Activated CD8-positive, alpha-beta memory T cell treated with anti-CD3 and anti-CD28 coated beads for 48 hours (primary cell): ENCODE data around the gene RSPH4A.
A peak's percentile ranks its signal among the peaks of the same experiment; 100 is the strongest.
"Not testable (repeated sequence)": the region's sequence is repeated elsewhere in the genome, so short reads cannot be mapped to it uniquely, and the experiment has no call there.

Experiments used
- DNase-seq, 3 experiments: peaks; one replicate each; pipeline ENCODE4 v3.0.0-alpha.2; 2020; ENCODE audit warnings: low read depth in 2 of 3, low spot score in 2 of 3

The RSPH4A gene

DNA sequence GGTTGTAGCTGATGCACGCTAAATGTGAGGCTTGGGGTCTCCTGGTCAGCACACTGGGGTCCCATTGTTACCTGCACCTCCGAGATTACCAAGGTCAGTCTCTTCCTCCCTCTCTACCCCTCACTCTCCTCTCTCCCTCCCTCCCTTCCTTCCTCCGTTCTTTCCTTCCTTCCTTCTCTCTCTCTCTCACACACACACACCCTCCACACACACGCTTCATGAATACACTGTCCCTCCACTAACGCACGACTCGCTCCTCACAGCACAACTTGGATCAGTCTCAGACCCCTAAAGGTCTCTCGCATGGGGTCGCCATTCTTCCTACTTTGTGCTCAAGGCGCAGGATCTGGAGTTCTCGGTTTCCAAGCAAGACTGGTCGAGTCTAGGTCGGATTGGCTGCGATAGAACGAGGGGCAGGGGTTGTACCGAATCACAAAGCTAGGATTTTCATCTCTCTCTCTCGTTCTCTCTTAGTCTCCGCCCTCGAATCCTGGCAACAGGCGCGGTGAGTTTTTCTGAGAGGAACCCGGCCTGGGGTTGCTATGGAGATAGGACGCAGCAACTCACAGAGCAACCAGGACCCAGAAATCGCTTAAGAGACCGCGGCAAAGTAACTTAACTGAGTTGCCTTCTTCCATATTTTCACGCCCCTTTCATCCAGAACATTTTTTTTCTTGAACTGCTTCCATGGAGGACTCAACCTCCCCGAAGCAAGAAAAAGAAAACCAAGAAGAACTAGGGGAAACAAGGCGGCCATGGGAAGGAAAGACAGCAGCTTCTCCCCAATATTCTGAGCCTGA, at the start of gene RSPH4A:
Gene RSPH4A (plus strand): TSS at position 543 of the 800 bp plus-strand sequence. CDS start 145 bp downstream, at position 688.
- peak in 2 of 3 experiments; percentile 18 to 40 for DNase-seq

DNA sequence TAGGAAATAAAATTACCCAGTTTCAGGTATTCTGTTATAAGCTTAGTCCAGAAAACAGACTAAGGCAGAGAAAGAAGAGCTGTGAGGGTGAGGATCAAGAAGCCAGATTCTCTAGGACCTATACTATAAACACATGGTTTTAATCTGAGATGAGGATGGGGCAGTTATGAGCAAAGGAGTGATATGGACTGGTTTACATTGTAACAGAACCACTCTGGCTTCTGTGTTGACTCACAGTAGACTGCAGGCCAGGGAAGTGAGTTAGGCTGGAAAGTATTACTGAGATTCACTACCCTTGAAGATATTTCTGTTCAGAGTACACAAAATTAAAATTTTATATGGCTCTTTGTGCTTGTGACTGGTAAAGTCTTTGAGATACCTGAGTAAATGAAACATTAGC, 48.2 kb upstream of the RSPH4A start:
- DNase-seq: no peak

DNA sequence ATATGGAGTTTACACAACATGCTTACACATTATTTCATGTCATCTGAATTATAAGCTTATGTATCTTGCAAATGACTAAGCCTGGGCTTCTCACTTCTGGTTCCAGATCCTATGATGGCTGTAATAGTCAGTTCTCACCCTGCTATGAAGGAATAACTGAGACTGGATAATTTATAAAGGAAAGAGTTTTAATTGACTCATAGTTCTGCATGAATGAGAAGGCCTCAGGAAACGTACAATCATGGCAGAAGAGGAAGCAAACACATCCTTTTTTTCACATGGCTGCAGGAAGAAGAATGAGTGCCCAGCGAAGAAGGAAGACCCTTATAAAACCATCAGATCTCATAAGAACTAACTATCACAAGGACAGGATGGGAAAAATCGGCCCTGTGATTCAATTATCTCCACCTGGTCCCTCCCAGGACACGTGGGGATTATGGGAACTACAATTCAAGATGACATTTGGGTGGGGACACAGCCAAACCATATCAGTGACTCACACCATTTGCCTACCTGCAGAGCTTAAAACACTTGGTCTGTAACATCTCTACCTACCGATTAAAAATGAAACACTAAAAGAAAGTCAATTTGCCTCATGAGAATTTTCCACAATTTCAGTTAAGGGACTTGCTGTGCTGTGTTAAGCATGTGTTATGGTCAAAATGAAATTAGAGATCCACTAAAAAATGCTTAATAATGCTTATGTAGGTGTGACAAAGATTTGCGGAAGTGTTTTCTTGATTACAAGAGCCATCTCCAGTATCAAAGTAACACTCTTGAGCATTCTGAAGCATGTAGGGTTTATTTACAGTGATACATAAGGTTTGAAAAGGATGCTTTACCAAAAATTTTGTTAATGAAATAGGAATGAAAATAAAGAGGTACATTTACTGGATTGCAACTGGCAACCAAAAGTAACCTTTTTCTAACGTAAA, 47.2 kb upstream of the RSPH4A start:
- DNase-seq: no peak

DNA sequence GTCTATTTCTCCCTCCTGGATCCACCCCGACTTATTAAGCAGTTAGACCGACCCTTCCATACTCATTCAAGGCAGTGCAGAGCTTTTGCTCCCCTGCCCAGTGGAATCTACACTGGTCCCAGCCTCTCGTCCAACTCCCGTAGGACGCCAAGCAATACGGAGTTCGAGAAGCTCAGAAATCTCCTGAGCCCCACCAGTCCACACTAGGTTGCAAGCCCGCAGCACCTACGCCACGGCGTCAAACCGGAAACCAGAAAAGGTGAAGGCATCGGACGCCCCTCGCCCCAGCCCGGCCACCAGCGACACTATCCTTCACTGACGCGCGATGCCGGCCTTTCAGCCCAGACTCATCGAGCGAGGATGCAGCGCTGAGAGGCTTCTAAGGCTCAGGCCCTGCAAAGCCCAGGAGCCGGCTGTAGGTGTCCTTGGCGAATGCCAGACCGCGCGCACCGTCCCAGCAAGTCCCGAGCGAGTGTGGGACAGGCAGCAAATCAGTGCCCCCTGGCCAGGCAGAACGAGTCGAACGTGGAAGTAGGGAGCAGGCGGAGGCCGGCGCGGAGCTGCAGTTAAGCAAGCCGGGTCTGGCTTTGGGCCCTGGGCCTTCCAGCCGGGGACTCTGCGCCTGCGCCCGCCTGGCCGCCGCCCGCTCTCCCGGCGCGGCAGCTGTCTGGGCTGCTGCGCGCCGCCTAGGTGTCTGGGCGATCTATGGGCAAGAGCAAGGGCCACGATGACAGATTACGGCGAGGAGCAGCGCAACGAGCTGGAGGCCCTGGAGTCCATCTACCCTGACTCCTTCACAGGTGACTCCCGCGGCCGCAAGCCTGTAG, 45.2 kb upstream of the RSPH4A start, which contains the start of gene RWDD1:
Gene RWDD1 (plus strand): TSS at position 649 of the 827 bp plus-strand sequence. CDS start 79 bp downstream, at position 728.
- peak; percentile 85 to 94 (median 91) for DNase-seq

DNA sequence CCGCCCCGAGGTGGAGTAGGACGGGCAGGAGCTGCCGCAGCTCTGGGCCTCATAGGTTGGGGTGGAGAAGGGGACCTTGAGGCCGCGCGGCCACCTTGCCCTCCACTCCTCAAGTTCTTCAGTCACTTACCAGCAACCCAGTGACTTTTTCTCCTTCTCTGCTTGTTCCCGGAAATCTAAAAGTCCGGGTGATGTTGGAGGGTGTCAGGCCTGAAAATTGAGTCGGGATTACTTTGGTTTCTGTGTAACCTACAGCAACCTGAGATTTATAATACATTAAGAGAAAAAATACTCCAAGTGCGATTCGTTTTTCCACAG, 44.6 kb upstream of the RSPH4A start:
- DNase-seq: no peak

DNA sequence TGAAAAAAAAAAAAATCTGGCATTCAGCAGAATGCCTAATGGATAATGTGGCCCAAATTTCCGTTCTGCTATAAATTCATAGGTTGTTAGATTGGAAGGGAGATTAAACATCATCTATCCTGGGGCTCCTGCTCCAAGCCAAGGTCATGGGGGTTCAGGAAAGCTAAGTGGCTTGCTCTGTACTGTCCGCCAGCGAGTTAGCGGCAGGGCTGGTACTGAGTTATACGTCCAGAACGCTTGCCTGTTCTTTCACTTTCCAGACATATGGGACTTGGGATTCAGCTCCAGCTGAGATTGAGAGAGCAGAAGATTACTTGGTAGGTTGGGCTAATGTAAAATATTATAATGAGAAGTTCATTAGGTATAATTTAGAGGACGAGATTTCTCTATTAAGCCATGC, 44.1 kb upstream of the RSPH4A start:
- DNase-seq: no peak

DNA sequence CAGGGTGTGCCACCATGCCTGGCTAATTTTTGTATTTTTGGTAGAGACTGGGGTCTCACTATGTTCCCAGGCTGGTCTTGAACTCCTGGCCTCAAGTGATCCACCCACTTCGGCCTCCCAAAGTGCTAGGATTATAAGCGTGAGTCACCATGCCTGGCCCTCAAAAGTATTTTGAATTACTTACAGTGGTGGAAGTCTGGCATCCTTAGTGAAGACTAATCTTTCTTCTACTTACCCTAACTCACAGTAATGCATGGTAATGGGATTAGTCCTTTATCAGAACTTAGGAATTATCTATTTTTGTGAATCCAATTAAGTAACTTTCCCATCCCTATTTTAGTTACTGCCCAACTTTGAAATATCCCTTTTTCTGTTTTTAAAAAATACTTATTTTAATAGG, 41.1 kb upstream of the RSPH4A start:
- no peak for DNase-seq

DNA sequence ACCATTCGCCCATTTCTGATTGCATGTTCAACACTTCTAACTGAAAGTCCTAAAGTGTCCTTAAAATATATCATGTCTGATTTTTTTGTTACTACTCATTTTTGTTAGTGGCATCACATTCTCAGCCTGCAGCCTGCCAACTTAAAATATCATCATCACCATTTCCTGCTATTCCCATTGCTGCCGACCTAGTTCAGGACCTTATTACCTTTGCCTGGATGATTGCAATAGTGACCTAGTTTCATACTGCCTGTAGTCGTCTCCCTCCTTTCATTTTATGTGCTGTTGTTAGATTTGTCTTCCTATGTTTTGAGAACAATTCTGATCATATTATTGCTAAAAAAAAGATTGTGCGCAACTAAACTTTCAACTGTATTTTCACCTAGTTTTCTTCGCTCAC, 38.8 kb upstream of the RSPH4A start:
- DNase-seq: no peak

DNA sequence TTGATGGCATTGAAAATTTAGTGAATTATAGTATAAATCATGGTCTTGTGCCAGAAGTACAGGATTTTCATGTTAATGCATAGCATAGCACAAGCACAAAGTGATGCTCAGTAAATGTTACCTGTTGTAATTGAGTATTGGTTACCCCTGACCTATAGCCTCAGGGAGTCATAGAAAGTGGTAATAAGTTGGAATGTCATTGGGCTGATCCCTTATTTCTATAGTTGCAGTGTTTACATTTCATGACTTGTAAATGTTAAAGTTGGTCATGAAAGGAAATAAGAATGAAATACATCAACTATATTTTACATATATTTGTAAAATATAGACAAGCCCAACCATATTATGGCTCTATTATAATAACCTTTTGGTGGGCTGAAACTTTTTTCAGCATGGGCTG, 37.9 kb upstream of the RSPH4A start:
- no peak for DNase-seq

DNA sequence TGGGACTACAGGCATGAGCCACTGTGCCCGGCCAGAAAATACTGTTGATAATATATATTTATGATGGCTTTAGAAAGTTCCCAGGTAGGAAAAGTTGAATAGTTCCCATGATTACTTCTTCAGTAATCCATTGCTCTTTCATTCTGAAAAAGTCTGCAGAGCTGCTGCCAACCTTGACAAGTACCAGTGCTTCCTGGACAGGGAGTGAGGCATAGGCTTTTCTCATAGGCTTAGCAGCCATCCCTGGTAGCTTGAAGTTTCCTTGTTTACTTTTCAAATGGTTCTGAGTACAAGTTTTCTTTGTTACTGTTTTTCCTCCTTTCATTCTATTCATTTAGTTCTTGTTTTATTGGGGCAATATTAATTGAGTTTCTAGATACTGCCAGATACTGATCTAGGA, 37.1 kb upstream of the RSPH4A start:
- no peak for DNase-seq

DNA sequence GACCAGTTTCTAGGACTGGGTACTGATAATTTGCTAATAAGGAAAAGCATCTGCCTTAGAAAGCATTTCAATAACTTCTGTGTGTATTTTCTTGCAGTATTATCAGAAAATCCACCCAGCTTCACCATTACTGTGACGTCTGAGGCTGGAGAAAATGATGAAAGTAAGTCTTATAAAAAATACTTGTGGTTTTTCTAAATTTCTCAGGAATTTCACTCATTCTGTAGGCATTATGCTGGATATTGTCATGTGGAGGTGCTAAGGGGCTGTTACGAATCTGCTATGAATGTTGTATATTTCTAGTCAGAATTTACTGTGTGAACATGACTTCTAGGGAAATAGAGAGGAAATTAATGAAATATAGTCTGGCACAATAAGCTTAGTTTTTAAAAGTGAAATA, 36.1 kb upstream of the RSPH4A start:
- DNase-seq: no peak

DNA sequence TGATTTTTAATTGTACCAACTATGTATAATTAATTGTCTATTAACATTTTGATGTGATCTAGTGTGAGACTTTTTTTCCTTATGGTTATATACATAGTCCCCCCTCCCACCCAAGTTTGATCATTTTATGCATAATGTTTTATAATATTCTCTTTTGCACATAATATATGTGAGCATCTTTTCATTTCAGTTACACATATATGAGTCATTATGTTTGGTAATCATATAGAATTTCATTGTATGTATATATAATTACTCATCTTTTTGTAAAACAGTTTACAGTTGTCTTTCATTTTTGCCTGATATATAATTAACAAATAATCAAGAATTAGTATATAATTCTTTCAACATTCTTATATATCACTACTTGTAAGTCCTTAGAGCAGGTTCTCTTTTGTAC, 30.0 kb upstream of the RSPH4A start:
- no peak for DNase-seq

DNA sequence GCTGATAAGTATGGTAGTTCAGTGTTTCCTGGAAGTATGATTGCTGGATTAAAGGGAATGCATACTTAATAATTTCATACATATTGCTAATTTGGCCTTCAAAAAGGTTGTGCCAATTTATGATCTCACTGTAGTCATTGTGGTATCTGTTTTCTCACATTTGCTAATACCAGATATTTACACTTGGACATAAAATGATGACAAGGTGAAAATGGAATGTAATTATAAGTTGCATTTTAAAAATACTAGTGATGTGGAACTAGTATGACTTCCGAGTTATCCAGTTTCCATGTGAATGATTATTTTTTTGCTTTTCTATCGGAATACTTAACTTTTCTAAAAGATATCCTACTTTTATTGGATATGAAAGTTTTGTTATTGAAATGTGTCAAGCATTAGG, 29.5 kb upstream of the RSPH4A start:
- no peak for DNase-seq

DNA sequence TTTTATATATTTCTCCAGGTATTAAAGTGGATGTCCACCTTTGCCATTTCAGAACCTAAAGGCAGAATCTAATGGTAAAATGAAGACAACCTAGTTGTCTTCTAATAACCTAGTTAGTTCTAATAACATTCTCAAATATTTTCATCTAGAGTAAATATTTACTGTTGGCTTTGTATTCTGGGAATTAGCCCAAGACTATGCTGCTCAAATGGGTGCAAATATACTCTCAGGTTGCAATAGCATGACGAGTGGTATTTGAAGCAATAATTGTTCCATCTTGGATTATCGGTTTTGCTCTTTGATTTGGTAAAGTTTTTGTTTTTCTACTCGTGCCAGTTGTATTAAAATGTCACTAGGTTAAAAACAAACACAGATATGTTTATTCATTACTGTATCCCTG, 21.0 kb upstream of the RSPH4A start:
- no peak for DNase-seq

DNA sequence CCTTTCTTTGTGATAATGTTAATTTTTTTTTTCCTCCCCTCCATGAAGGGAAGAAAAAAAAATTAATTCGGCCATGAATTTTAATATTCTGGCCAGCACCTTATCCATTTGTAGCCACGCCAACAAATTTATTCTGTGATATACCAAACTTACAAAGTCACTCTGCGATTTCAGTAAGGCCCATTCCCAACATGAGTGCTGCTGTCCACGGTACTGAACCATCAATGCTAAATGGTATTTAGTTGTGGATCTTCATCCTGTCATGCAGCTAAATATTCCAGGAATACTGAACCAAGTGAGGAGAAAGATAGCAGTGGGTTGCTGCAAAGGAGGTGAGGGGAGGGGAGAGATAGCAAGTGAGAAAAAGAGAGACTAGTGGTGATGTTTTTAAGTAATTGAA, 19.5 kb upstream of the RSPH4A start:
- DNase-seq: no peak

DNA sequence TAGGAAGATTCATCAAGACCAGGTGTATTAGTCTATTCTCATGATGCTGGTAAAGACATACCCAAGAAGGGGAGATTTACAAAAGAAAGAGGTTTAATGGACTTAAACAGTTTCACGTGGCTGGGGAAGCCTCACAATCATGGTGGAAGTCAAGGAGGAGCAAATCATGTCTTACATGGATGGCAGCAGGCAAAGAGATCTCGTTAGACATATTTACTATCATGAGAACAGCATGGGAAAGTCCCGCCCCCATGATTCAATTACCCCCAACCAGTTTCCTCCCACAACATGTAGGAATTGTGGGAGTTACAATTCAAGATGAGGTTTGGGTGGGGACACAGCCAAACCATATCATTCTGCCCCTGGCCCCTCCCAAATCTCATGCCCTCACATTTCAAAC, 12.4 kb upstream of the RSPH4A start:
- DNase-seq: not testable (repeated sequence)

DNA sequence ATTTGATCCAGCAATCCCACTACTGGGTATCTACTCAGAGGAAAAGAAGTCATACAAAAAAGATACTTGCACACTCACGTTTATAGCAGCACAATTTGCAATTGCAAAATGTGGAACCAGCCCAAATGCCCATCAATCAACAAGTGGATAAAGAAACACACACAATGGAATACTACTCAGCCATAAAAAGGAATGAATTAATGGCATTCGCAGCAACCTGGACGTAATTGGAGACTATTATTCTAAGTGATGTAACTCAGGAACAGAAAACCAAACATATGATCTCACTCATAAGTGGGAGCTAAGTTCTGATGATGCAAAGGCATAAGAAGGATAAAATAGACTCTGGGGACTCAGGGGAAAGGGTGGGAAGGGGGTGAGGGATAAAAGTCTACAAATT, 11.4 kb upstream of the RSPH4A start:
- DNase-seq: not testable (repeated sequence)

DNA sequence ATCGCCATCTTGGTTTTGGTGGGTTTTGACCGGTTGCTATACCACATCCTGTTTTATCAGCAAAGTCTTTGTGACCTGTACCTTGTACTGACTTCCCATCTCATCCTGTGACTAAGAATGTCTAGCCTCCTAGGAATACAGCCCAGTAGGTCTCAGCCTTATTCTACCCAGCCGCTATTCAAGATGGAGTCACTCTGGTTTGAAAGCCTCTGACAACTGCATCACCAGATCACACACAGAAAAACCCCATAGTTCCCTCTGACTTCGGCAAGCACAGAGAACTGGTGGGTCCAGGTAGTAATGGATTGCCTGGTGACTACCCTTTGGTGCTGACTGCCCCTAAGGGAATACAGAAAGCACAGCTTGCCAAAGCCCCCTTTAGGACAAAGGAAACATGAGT, 10.3 kb upstream of the RSPH4A start:
- DNase-seq: no peak

DNA sequence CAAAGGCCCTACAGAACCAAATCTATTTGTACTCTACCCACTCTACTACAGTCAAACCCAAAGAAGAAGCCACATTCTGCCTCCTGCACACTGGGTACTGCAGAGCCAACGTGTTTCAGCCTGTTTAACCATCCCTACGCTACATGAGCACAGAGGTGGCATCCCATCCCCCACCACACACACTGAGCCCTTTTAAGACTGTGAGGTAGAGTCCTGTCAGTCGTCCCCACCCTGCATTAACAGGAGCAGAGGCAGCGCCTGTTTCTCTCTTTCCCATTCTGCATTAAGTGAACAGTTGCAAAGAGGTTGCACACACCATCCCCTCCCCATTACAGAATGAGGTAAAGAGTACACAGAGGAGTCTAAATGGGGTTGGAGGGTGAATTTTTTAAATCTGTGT, 5.2 kb upstream of the RSPH4A start:
- no peak for DNase-seq

DNA sequence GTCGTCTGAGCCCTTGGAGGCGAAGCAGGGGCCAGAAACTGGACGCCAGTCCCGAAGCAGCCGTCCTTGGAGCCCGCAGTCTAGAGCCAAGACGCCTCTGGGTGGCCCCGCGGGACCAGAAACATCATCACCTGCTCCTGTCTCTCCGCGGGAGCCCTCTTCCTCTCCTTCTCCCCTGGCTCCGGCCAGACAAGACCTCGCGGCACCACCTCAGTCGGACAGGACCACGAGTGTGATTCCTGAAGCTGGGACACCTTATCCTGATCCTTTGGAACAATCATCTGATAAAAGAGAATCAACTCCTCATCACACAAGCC, 416 bp downstream of the RSPH4A start:
- DNase-seq: no peak

DNA sequence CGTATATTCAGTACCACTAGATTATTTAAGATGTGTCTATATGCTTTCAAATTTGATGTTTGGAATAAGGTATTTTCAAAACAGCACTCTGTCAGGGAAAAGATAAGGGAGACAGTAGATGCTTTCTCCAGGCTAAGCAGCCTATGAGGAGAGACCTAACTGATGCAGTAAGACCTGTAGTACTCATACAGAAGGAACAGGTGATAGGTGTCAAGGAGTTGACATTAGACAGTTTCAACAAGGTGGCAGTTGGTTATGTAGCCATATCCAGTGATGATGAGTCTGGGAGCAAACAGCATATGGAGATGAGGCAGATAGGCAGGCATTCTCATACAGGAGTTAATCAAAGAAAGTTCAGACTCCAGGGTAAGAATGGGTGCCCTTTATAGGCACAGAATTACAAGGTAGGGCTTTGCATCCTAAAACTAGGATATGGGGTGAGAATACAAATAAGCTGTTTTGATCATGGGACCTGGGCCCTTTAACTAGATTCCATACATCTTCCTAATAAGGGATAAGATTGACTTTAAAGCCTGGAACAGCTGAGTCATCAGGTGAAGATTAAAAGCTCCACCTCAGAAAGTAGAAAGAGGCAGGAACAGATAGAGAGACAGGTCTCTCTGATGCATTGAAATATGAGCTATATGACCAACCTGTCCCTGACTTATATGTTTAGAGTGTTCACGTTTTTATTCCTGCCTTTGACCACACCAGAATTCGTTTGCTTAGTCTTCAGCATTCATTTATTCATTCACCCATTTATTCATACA, 7.9 kb downstream of the RSPH4A start:
- DNase-seq: no peak
